ENCODE results near the gene MMD.
"Not testable (repeated sequence)": the region's sequence is repeated elsewhere in the genome, so short reads cannot be mapped to it uniquely, and the experiment has no call there.

Gene MMD

DNA sequence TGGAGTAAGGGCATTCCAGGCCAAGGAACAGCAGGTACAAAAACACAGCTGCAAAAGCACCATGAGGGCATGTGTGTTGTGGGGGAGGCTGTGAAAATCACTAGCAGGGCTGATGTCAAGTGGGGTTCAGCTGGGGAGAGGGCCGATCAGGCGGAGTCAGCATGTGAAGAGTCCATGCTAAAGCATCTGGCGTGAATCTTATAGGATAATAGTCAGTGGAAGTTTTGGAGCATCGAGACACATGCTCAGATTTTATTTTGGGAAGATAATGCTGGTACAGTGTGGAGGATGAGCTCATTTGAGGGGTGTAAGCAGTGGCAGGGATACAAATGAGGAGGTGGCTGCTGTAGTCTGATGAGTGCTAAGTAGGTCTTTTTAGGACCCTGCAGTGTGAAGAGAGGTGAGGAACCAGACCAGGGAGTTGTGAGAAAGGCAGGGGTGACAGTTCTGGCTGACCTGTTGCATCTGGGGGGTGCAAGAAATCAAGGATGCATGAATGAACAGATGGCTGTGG is 30.3 kb downstream of the MMD start:
- no peak for DNase-seq

DNA sequence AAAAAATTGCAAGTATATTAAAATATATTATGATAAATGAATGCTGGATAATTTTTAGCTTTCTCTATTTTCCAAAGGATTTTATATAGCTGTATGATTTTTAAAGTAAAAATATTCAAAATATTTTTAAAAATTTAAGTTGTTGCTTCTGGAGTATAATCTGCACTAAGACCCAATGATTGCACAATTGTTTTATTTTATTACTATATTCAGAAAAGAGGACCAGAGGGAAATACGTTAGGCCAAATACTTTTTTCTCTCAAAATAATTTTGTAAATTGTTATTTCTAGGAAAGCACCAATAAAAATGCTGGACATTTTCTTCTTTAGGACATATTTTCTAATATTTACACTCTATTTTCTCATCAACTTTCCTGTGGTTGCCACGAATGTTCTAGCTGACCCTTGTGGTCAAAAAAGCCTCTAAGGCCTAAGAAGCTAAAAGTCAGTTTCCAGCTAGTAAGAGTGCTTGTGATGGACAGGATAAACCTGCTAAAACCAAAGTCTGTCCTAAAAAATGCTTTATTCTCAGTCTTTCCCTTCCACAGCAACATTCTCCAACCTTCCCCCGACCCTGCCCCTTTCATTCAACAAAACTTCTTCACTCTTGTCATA is 31.2 kb downstream of the MMD start:
- DNase-seq: no peak

DNA sequence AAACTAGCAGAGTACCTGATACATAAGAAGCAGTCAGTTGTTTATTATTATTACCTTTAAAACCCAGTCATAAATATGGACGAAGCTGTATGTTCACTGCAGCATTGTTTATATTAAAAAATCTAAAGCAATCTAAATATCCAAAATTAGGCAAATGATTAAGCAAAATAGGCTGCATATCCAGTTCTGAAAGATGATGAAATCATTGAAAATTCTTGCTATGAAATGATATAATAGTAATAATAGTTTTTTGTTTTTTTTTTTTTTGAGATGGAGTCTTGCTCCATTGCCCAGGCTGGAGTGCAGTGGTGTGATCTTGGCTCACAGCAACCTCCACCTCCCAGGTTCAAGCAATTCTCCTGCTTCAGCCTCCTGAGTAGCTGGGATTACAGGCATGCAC is 31.9 kb downstream of the MMD start:
- DNase-seq: not testable (repeated sequence)

DNA sequence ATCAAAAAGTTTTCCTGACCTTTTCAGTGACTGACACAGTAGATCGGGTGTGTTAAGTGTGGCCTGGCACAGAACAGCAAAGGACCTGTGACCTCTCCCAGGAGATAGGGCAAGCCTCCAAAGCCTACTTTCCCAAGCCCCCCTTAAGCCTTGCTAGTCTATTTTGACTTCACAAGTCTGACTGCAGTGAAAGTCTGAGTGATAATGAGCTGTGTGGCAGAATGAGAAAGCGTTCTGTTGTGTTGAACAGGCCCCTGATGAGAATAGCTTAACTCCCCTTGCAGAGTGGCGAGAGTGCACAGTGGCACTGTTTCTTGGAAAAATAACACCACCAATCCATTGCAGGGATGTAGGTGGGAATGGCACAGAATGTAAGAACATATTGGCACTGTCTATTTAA is 32.8 kb downstream of the MMD start:
- DNase-seq: no peak

DNA sequence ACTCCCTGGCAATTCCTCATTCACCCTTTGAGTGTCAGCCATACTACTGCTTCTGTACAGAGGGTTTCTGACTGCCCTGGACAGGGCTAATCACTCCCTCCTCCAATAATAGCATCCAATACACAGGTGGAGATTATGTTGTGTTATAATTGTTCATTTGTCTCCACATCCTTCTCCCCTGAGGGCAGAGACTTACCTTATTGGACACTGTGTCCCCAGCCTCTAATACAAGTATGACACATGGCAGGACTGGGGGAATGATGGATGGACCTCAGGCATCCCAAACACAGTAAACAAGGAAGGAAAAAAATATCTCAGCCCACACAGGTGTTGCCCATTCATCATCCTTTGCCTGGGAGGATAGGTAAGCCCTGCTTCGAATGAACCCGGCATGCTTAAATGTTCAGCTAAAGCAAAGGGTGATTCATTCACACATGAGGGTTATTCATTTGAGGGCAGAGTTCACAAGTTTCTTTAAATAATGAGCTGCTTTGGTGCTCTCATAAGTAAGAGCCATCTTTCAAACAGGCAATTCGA is 34.8 kb downstream of the MMD start:
- DNase-seq: peak; percentile 91

DNA sequence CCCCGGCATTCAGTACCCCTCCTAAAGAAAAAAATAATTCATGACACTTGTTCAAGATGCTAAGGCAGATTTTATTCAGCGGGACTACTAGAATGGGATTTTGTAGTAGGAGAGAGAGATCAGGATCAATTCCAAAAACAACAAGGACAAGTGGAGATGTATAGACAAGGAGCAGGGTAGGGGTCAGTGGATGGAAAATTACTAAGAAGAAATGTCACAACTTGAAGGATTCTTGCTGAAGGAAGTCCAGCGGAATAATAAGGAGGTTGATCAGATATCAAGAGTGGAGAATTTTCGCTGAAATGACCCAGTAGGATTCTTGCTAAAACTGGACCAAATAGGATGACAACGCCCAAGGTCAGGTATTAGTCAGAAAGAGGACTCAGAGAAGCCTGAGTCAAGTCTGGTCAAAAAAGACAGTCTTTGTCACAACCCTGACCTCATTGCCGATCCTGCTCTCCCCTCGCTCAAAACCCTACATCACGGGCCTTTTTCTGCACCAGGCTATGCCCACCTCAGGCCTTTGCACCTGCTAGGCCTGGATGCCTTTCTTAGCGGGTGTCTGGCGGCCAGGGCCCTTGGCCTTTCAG is 36.9 kb downstream of the MMD start:
- no peak for DNase-seq

DNA sequence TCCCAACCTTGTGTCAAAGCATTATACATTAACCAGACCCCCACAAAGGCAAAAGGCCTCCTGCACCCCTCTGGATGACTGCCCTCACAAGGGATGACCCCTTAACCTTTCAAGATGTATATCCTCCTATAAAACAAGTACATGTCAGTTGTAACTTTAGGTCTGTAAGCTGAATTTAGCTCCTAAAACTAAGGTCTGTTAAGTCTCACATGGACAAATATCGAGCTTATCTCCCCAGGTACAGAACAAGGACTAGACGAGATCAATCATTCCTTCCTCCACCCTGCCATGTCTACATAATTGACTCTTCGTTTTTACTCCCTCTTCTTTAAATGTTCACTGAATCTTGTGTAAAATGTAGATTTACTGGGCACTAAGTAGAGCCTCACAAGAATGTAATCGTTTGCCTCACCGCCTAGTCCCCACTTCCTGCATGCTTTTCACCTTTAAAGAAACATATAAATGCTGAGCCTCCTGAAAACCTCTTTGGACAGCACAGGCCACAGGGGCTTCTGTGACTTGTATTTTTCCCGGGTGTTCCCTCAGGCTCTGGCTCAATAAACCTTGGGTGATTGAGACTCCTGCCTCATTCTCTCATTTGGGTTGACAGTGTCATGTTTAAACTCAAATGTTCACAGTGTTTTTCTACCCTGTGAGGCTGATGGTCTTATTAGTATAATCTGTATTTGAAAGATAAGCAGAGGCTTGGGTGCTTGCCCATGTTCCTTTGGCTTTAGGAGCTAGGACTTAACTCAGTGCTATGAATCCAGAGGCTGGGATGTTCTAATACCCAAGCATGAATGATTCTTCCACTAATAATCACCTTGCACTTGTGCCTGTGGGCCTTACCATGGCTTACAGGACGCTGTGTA is 37.6 kb downstream of the MMD start:
- no peak for DNase-seq

DNA sequence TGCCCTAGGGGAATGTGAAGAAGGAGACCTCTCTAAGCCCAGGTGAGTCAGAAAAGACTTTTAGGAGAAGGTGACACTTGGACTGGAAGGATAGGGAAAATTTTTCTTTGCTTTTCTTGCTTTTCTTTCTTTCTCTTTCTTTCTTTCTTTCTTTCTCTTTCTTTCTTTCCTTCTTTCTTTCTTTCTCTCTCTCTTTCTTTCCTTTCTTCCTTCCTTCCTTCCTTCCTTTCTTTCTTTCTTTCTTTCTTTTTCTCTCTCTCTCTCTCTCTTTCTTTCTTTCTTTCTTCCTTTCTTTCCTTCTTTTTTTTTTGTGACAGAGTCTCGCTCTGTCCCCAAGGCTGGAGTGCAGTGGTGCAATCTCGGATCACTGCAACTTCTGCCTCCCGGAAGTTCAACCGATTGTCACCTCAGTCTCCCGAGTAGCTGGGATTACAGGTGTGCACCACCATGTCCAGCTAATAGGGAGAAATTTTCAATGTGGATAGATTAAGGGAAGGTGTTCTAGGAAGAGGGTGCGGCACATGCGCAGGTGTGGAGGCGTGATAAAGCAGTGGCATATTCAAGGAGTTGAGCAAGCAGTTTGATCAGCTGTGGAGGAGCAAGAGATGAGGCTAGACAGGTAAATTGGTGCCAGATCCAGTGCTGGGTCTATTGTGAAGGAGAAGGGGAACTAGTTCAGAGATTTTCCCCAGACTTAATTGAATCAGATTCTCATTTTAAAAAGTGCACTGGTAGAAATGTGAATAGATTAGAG is 40.4 kb downstream of the MMD start:
- no peak for DNase-seq

DNA sequence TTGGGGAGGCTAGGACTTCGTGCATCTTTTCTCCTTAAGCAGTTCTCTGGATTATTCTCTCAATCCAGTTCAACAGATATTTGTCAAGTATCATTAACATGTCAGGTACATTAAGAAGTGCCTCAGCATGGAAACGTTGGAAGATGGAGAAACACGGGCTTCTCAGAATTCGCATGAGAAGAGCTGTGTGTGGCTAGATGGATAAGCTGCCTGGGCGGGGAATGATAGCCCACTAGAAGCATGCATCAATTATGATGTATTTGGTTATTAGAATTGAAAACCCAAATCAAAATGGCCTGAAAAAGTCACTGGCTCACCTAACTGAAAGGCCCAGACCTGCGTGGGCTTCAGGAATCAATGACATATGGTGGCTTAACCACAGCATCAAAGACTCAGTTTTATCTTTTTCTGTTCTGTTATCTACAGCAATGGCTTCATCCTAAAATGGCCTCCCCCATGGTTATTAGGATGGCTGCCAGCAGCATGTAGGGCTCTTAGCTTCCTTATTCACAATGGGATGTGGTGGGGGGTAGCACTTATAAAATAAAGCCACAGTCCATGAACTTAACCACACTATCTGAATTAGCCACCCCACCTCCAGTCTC is 43.9 kb downstream of the MMD start:
- peak; percentile 4 for DNase-seq

DNA sequence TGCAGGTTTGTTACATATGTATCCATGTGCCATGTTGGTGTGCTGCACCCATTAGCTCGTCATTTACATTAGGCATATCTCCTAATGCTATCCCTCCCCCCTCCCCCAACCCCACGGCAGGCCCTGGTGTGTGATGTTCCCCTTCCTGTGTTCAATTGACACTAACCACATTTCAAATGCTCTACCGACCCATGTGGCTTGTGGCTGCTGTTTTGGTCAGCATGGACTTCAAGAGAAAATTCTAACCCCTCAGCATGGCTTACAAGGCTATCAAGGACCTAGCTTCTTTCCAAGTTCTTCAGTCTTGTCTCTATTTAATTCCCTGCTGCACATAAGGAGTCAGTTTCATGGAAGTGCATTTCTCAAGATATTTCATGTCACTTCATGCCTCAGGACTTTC is 52.9 kb downstream of the MMD start:
- DNase-seq: no peak

DNA sequence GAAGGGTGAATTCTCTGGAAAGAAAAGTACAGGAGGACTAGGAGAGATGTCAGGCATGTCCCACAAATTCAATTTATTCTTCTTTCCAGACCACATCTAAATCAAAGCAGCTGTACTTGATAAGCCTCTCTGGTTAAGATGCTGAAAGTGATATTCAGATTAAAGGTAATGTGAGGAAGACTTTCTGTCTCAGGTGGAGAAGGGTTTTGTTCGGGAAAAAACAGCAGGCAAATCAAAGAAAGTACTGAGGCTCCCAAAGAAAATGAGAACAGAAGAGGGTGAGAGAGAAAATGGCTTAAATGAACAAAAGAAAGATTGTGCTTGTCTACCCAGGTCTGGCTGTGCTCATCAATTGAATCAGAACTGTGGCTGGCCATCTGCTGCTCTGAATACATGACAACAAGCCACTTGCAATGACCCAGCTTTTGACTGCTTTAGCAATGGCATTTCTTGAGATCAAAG is 55.6 kb downstream of the MMD start:
- DNase-seq: peak; percentile 18

DNA sequence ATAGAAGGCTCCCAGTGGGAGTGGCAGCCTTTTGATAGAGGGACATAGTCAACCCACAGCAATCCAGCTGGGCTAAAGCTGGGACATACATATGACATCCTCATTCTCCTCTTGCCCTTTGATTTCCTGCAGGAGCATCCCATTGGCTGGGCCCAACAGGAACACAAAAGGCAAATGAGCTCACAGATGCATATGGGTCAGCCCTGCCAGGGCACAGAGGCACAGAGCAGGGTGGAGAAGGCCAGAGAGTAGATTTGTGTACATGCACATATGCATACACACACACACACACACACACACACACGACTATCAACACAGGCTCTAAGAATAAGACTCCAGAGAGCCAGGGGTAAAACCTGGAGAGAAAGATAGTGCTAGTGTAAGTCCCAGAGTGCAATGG is 58.6 kb downstream of the MMD start:
- peak; percentile 56 for DNase-seq

DNA sequence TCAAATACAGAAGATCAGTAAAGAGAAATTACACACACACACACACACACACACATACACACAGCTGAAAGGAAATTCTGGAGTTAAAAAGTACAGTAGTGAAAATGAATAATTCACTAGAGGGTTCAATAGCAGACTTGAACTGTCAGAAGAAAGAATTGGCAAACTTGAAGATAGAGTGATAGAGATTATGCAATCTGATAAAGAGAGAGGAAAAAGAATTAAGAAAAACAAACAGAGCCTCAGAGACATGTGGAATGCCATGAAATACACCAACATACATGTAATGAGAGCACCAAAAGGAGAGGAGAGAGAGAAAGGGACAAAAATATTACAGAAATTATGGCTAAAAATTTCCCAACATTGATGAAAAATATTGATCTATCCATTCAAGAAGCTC is 60.7 kb downstream of the MMD start:
- no peak for DNase-seq

DNA sequence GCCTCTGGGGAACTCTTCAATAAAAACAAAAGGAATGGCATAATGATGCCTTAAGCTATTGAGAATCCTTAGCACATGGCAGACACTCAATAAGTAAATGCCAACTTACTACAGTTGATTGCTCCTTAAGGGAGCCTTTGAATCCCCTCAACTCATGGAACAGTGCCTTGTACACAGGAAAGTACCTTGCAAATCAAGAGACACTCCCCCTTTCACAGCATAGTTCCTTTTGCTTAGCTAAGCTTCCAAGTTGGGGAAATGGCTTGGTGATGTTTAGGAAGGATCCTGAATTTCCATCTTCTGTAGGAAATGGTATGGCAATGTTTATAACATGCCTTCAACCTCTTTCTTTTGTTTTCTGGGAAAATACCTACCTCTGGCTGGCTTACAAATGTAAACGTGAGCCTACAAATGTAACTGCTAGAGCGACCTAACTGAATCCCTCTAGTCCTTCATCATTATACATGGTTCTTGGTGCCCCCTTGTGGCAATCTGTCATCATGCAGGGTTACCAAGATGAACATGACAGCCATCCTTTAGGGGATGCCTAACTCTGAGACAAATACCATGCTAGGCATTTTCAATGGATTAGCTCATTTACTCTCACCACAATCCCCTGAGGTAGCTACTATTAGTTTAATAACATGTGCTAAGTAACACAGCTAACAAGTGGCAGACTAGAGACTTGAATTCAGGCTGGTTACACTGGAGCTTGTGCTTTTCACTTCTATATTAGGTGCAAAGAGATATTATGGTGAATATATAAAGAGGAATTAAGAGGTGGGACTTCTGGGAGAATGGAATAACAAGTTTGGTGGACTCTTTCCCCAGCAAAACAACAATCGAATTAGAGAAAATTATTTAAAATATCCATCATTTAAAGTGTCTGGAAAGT is 65.0 kb downstream of the MMD start:
- DNase-seq: peak; percentile 78

DNA sequence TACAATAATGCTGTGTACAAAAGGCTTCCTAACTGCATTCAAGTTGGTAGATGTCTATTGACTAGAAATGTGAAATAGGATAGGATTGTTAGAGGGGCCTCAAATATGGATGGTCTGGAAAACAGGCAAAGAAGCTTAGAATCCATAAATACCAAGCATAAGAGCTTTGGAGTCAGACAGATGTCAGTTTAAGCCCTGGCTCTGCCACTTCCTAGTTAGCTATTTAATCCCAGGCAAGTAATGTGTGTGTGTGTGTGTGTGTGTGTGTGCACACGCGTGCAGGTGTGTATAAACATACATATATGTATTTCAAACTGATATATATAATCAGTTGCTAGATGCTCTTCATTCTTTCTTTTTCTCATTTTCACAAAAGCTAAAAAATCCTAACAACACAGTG is 66.7 kb downstream of the MMD start:
- DNase-seq: no peak

DNA sequence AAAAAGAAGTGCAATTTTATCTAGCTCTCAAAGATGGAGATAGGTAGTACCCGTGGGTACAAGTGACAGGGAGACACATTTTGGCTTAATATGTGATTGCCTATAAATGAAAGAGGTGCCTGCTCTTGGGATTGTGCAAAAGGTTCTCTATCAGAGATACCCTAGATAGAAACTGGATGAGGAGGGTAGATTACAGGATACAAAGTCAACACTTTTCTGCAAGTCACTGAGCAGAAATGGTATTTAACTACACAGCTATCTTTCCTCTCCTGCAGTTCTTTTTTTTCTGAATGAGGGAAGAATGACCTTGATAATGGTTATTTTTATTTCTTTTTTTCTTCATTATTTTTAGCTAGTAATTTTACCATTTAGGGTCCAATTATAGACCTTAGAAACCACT is 67.6 kb downstream of the MMD start:
- DNase-seq: no peak

DNA sequence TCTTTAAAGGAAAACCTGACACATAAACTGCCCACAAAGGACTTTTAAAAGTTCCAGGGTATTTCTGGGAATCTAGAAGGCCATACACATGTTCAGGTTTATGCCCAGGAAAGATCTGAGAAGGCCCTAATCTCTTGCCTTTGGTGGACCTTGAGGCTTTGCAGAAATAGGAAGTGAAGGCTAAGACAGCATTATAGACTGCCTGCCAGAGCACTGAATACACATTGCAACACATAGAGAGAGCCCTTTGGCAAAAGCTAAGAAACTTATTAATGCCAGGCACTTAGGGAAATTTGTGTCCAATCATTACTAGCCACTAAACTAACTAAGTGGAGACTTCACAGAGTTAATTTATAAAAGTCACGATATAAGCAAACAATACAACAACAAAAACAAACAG is 70.4 kb downstream of the MMD start:
- DNase-seq: no peak

DNA sequence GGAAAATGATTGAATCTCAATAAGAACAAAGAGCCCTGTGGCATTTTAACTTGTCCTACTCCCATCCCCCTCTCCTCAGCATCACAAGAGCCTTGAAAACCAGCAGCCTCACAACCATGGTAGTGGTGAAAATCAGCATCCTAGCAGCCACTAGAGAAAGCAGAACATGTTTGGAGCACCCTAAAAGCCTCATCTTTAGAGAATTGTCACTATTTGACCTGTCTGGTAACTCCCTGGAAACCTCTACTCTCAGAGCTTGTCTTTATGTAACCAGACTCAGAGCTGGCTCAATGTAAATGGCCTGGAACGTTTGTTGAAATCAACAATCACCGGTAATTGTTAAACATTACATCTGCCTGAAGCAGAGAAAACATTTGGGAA is 70.8 kb downstream of the MMD start:
- DNase-seq: no peak

DNA sequence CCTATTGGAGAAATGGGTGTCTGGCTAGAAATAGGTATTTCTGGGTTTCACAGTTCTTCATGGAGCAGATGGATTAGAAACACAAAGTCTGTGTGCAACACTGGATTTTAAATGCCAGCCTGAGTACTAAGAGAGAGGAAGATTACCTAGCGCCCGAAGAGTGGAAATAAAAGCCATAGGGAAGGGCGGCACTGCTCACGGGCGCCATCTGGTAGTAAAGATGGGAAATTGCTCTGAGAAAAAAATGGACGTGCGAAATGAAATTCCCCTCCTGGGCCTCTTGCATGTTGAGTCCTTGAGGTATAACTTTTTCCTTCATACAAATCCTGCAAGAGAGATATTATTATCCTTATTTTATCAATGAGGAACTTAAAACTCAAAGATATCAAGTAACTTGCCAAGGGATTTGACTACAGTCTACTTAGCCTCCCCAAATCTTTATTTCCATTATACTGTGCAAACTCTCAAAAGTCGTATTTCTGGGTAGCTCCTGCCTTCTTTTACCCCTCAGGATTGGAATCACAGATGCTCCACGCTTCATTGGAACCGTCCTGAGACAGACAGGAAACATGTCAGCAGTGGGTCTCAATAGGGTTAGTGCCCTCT is 72.8 kb downstream of the MMD start:
- DNase-seq: peak; percentile 64

DNA sequence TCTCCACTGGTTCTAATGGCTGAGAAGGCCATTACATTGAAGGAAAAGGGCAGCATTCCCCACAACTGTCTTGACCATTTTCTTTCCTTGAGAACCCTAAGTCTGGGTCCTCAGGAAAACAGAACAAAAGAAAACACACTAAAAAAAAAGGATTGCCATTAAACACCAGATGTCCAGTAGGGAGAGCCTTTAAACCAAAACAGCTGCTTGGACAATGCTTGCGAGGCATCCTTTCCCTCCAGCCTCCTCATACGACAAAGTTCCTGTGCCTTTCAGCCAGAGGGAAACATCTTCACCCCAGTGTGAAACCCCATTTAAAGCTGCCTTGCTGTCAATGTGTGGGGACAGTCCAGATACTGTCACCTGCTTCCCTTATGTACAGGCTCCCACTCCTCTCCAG is 74.3 kb downstream of the MMD start:
- DNase-seq: no peak

DNA sequence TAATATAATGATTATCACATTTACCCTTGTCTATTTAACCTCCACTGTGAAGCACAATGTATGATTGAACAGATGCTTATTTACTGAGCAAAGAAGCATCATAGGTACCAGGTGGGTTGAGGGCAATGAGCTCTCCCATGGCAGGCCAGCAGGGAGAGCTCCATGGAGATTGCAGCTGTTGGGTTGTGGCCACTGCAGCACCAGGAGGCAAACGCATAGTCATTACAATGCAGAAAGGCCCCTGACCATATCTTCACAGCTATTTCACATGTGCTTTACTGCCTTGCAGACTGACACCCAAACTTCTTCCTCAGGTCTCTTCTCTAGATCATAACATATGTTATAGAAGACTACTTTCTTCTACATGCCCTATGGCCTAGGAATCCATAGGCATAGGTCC is 75.0 kb downstream of the MMD start:
- no peak for DNase-seq

All from NCI-H69 (cell line).